ENCODE results near the gene MAPK14. TPM values are rescaled to one million over a fixed set of nuclear protein-coding genes. Genes with fewer than 3 reads are reported as not detected.

The MAPK14 gene
- total RNA-seq, 1 experiment from 2014 or later, result 60.4 TPM

DNA sequence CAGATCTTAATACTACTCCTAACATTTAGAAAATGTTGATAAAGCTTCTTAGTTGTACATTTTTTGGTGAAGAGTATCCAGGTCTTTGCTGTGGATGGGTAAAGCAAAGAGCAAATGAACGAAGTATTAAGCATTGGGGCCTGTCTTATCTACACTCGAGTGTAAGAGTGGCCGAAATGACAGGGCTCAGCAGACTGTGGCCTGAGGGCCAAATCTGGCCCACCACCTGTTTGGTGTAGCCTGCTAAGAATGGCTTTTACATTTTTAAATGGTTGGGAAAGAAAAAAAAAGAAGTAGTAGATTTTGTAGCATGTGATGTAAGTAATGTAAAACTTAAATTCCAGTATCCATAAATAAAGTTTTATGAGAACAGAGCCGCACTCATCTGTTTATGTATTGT lies 83.3 kb downstream of the MAPK14 start:
- POLR2A ChIA-PET (ENCODE audit: unreplicated experiment), result no interaction called here
- no peaks in the 10 kb centered on the region for H3K4me1 ChIP-seq (replicated peaks; ENCODE audit: insufficient read depth)
- TF ChIP-seq, protein P1, sequence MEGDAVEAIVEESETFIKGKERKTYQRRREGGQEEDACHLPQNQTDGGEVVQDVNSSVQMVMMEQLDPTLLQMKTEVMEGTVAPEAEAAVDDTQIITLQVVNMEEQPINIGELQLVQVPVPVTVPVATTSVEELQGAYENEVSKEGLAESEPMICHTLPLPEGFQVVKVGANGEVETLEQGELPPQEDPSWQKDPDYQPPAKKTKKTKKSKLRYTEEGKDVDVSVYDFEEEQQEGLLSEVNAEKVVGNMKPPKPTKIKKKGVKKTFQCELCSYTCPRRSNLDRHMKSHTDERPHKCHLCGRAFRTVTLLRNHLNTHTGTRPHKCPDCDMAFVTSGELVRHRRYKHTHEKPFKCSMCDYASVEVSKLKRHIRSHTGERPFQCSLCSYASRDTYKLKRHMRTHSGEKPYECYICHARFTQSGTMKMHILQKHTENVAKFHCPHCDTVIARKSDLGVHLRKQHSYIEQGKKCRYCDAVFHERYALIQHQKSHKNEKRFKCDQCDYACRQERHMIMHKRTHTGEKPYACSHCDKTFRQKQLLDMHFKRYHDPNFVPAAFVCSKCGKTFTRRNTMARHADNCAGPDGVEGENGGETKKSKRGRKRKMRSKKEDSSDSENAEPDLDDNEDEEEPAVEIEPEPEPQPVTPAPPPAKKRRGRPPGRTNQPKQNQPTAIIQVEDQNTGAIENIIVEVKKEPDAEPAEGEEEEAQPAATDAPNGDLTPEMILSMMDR (conservative IDR thresholded peaks at IDR 0.05), result no peak
- TF ChIP-seq EZH2 (IDR thresholded peaks at IDR 0.05; ENCODE audit: low read depth), result no peak
- DNase-seq, result no peak
- no peak overlapping the region for H3K4me2 ChIP-seq
- no peaks in the 10 kb centered on the region for H4K20me1 ChIP-seq (ENCODE audit: insufficient read depth)
- CTCF ChIA-PET, result no interaction called here
- H3K36me3 ChIP-seq (ENCODE audit: low read depth), result peaks cover 22% of the 10 kb centered on the region
- peaks cover 6% of the 10 kb centered on the region; the same call in 1 of the 2 replicates for H3F3A ChIP-seq (ENCODE audit: insufficient read depth, low read depth)
- H3K27me3 ChIP-seq (ENCODE audit: insufficient read depth, low read depth), result no peaks in the 10 kb centered on the region
- H3K9me3 ChIP-seq (ENCODE audit: insufficient read depth, low read depth), result no peaks in the 10 kb centered on the region
- H3K9me2 ChIP-seq (ENCODE audit: insufficient read depth), result no peaks in the 10 kb centered on the region
- no peak overlapping the region for H3K27ac ChIP-seq
- intact Hi-C loops (cut with micrococcal nuclease; ENCODE audit: unreplicated experiment), result no loop called here
- no TSS peak for BruUV-seq (replicated peaks)
- H2AFZ ChIP-seq, result no peak overlapping the region
- H3K79me2 ChIP-seq (ENCODE audit: low read depth), result no peaks in the 10 kb centered on the region
- no peak overlapping the region for H3K4me3 ChIP-seq

DNA sequence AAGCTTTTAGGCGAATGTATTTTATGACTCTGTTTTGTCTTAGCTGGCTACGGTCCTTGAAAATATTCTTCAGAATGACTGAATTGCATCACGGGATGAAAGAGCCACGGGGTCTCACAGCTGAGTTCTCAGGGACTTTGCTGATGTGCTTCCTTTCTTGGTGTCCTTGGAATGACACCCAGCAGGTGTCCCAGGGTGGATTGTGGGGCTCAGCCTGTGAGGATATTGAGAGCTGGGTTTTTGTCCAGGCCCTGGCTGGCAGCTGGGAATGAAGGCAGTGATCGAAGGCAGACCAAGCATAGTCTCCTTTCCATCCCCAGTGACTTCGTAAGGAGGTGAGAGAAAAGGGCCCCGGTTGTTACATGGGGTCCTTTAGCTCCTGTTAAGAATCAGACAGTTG lies 83.9 kb downstream of the MAPK14 start:
- TF ChIP-seq, protein P1 (conservative IDR thresholded peaks at IDR 0.05), result no peak
- TF ChIP-seq EZH2 (IDR thresholded peaks at IDR 0.05; ENCODE audit: low read depth), result no peak
- peaks cover 6% of the 10 kb centered on the region for H3F3A ChIP-seq (ENCODE audit: insufficient read depth, low read depth)
- no peaks in the 10 kb centered on the region for H3K27me3 ChIP-seq (ENCODE audit: insufficient read depth, low read depth)
- no peak overlapping the region for H3K4me3 ChIP-seq
- H2AFZ ChIP-seq, result no peak overlapping the region
- no peaks in the 10 kb centered on the region for H3K79me2 ChIP-seq (ENCODE audit: low read depth)
- no peak for DNase-seq
- H3K9me3 ChIP-seq (ENCODE audit: insufficient read depth, low read depth), result no peaks in the 10 kb centered on the region
- ChIA-PET POLR2A (ENCODE audit: unreplicated experiment) (no interaction called here), CTCF (no interaction called here)
- no peak overlapping the region for H3K27ac ChIP-seq
- BruUV-seq (replicated peaks), result no TSS peak
- H3K4me1 ChIP-seq (replicated peaks; ENCODE audit: insufficient read depth), result no peaks in the 10 kb centered on the region
- intact Hi-C loops (cut with micrococcal nuclease; ENCODE audit: unreplicated experiment), result no loop called here
- peaks cover 22% of the 10 kb centered on the region for H3K36me3 ChIP-seq (ENCODE audit: low read depth)
- H3K4me2 ChIP-seq, result no peak overlapping the region
- no peaks in the 10 kb centered on the region for H4K20me1 ChIP-seq (ENCODE audit: insufficient read depth)
- H3K9me2 ChIP-seq (ENCODE audit: insufficient read depth), result no peaks in the 10 kb centered on the region

DNA sequence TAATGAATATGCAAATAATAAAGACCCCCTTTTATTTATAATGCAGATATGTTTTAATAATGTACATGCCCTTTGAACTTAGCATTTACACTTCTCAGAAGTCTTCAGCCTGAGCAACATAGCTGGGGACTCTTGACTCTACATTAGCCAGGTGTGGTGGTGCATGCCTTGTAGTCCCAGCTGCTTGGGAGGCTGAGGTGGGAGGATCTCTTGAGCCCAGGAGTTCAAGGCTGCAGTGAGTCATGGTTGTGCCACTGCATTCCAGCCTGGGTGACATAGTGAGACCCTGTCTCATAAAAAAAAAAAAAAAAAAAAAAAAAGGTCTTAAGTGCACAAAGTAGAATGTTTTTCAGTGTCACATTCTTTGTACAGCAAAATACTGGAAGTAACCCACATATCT lies 85.4 kb downstream of the MAPK14 start:
- peaks cover 17% of the 10 kb centered on the region for H3K36me3 ChIP-seq (ENCODE audit: low read depth)
- no peaks in the 10 kb centered on the region for H4K20me1 ChIP-seq (ENCODE audit: insufficient read depth)
- H3F3A ChIP-seq (ENCODE audit: insufficient read depth, low read depth), result peaks cover 15% of the 10 kb centered on the region
- no peak overlapping the region for H3K4me2 ChIP-seq
- TF ChIP-seq EZH2 (IDR thresholded peaks at IDR 0.05; ENCODE audit: low read depth), result no peak
- TF ChIP-seq, protein P1 (conservative IDR thresholded peaks at IDR 0.05), result no peak
- CTCF ChIA-PET, result interaction anchor here (0.6 to 0.7 kb wide), 2 partner anchors 8 to 95 kb away, joined by 5 to 24 read pairs; no protein-coding TSS in a partner anchor
- BruUV-seq (replicated peaks), result no TSS peak
- H3K27me3 ChIP-seq (ENCODE audit: insufficient read depth, low read depth), result no peaks in the 10 kb centered on the region
- intact Hi-C loops (cut with micrococcal nuclease; ENCODE audit: unreplicated experiment), result no loop called here
- POLR2A ChIA-PET (ENCODE audit: unreplicated experiment), result no interaction called here
- H3K9me3 ChIP-seq (ENCODE audit: insufficient read depth, low read depth), result no peaks in the 10 kb centered on the region
- H3K4me3 ChIP-seq, result no peak overlapping the region
- H3K79me2 ChIP-seq (ENCODE audit: low read depth), result no peaks in the 10 kb centered on the region
- no peak for DNase-seq
- no peak overlapping the region for H2AFZ ChIP-seq
- H3K27ac ChIP-seq, result no peak overlapping the region
- no peaks in the 10 kb centered on the region; the same call in 1 of the 2 replicates for H3K9me2 ChIP-seq (ENCODE audit: insufficient read depth)
- 0 out of 2 replicates have a peak, but pooled peaks cover 5% of the 10 kb centered on the region for H3K4me1 ChIP-seq (replicated peaks; ENCODE audit: insufficient read depth)

All from PC-9 (cell line).